Esophagus (tissue), 2 donors: ENCODE results near the gene POLD4. TPM values are rescaled to one million over a fixed set of nuclear protein-coding genes. Genes with fewer than 3 reads are reported as not detected.

Experiments used
- H3K27ac ChIP-seq, 2 donors: one replicate each; pipeline ENCODE4 v1.5.1; 2013; ENCODE audit warnings: low read depth in 2 of 2, mild to moderate bottlenecking in 2 of 2, inconsistent platforms in 1 of 2, low read length in 1 of 2, moderate library complexity in 1 of 2
- H3K27me3 ChIP-seq, 2 donors: one replicate each; pipeline ENCODE4 v1.6.1; 2013; ENCODE audit warnings: low read length in 2 of 2, control low read depth in 1 of 2, mild to moderate bottlenecking in 1 of 2; ENCODE audit not compliant: insufficient read depth in 2 of 2, control insufficient read depth in 1 of 2
- H3K36me3 ChIP-seq, 2 donors: one replicate each; pipeline ENCODE4 v1.6.1; 2013; ENCODE audit warnings: low read length in 1 of 2; ENCODE audit not compliant: control insufficient read depth in 2 of 2, insufficient read depth in 2 of 2
- H3K4me1 ChIP-seq, 2 donors: one replicate each; pipeline ENCODE4 v1.6.1; 2013; ENCODE audit warnings: low read length in 1 of 2; ENCODE audit not compliant: control insufficient read depth in 2 of 2, insufficient read depth in 2 of 2
- H3K4me3 ChIP-seq, 2 donors: one replicate each; pipeline ENCODE4 v1.5.1; 2013; ENCODE audit warnings: low read length in 2 of 2, mild to moderate bottlenecking in 2 of 2, low read depth in 1 of 2, moderate library complexity in 1 of 2
- H3K9me3 ChIP-seq, 2 donors: one replicate each; pipeline ENCODE4 v1.6.1; 2013; ENCODE audit warnings: mild to moderate bottlenecking in 2 of 2, low read depth in 1 of 2, low read length in 1 of 2, moderate library complexity in 1 of 2; ENCODE audit not compliant: control insufficient read depth in 2 of 2, insufficient read depth in 1 of 2
- WGBS, 2 donors: extraction: QIAGEN DNeasy Blood & Tissue Kit; methylation state at CpG; one replicate each; pipeline ENCODE4 v1.1.7; 2013; 5-methylcytosine and 5-hydroxymethylcytosine counted together
- polyA plus RNA-seq, 2 donors: library from polyadenylated mRNA; stranded (reverse); fragments of 200-250 nt; gene quantifications; one replicate each; pipeline ENCODE4 v1.2.3, GENCODE V29; 2013
- donor health status: healthy with polysubstance abuse.
- donor health status: Bipolar disorder and iron deficiency.

The POLD4 gene
- polyA plus RNA-seq, 2 donors, result 112 to 114 TPM

GRCh38 chr11:67311051-67311555 is 42.2 kb downstream of the POLD4 start:
- Histone ChIP-seq H3K9me3 (no peaks in the 10 kb centered on the region), H3K27me3 (no peaks in the 10 kb centered on the region), H3K27ac (peak overlapping the region; percentile 99), H3K4me3 (peak overlapping the region; percentile 13 to 16), H3K4me1 (peaks cover 0 to 33% of the 10 kb centered on the region in 2 donors), H3K36me3 (peaks cover 7 to 39% of the 10 kb centered on the region in 2 donors)
- WGBS, 2 donors, result 59 to 79% methylated on average over 18 of the region's 18 CpGs

DNA sequence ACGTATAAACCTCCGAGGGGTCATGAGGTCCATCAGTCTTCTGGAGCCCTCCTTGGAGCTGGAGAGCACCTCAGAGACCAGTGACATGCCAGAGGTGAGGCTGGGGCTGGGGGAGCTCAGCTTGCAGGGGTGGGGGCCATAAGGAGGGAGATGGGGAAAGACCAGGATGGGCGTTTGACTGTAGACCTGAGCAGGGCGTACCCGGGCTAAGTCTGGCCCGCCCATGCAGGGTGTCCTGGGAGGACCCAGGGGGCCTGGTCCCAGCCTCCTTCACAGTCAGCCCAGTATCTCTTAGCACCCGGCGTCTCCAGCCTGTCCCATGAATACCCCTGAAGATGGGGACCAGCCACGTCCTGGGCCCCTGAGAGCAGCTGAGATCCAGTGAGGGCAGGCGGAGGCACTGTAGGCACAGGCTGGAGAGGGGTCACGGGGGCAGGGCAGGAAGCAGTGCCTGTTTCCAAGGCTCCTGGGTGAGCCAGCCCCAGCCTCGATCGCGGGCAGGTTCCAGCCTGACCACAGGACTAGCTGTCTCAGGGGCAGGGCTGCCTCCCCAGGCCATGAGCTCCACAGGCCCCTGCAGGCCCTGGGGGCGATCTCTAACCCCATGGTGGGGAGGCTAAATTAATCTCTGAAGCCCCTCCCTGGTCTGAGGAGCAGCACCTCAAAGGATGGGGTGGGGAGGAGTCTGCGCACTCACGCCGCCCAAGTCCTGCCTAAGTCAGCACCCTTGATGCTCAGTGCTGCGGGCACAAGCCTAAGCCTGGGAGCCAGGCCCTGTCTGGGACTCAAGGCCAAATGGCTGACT is 42.9 kb downstream of the POLD4 start:
- Histone ChIP-seq H3K27ac (peak overlapping the region; percentile 99), H3K4me3 (no peak overlapping the region), H3K27me3 (no peaks in the 10 kb centered on the region), H3K9me3 (no peaks in the 10 kb centered on the region), H3K36me3 (peaks cover 7 to 39% of the 10 kb centered on the region in 2 donors), H3K4me1 (peaks cover 0 to 35% of the 10 kb centered on the region in 2 donors)
- 55 to 64% methylated on average over 19 of the region's 19 CpGs for WGBS, 2 donors

GRCh38 chr11:67309661-67310061 is 43.7 kb downstream of the POLD4 start:
- no peak overlapping the region for H3K4me3 ChIP-seq
- H3K27me3 ChIP-seq, result no peaks in the 10 kb centered on the region
- no peaks in the 10 kb centered on the region for H3K9me3 ChIP-seq
- peaks cover 7 to 39% of the 10 kb centered on the region in 2 donors for H3K36me3 ChIP-seq
- H3K4me1 ChIP-seq, result peaks cover 0 to 39% of the 10 kb centered on the region in 2 donors
- 83% methylated on average over 14 of the region's 14 CpGs for WGBS, 2 donors
- peak overlapping the region; percentile 99 for H3K27ac ChIP-seq

DNA sequence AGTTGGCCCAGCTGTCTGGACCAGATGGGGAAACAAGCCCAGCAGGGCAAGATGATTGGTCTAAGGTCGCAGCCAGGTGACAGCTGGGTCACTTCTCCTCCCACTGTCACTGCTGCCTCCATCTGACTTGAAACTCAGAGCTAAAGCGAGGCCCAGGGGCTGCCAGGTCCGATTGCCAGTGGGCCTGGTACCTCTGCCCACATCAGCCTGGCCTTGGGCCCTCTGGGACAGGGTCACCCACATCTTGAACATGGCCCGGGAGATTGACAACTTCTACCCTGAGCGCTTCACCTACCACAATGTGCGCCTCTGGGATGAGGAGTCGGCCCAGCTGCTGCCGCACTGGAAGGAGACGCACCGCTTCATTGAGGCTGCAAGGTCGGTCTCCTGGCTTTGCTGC is 44.2 kb downstream of the POLD4 start:
- WGBS, 2 donors, result 91 to 93% methylated on average over 11 of the region's 11 CpGs
- H3K9me3 ChIP-seq, result no peaks in the 10 kb centered on the region
- H3K4me3 ChIP-seq, result no peak overlapping the region
- no peaks in the 10 kb centered on the region for H3K27me3 ChIP-seq
- peak overlapping the region in 1 of 2 donors; percentile 99 for H3K27ac ChIP-seq
- peaks cover 7 to 39% of the 10 kb centered on the region in 2 donors for H3K36me3 ChIP-seq
- H3K4me1 ChIP-seq, result peaks cover 0 to 41% of the 10 kb centered on the region in 2 donors

DNA sequence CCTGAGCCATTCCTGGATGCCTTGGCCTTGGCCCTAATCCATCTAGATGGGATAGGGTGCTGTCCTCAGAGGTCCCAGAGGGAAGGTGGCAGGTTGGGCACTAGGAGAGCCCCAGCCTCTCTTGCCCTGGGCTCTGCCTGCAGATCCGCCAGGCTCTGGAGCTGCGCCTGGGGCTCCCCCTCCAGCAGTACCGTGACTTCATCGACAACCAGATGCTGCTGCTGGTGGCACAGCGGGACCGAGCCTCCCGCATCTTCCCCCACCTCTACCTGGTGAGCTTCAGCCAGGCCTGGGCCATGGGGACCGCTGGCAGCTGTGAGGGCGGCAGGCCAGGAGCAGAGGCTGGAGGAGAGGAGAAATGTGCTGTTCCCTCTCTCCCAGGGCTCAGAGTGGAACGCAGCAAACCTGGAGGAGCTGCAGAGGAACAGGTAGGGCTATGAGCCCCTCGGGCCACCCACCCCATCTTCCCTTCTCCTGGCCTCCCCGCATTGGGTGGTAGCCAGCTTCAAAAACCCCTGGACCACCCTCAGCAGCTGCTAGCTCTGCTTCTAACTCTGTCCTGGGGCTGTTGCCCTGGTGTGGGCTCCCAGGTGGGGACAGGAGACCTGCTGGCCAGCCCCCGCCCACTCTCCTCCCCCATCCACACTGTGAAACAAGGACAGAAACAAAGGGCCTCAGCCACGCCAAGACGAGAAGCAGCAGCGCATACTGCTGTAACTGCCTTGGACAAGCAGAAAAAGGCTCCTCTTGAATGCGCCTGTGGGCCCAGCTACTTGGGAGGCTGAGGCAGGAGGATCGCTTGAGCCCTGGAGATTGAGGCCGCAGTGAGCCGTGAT is 45.1 kb downstream of the POLD4 start:
- H3K4me1 ChIP-seq, result peaks cover 0 to 37% of the 10 kb centered on the region in 2 donors
- H3K36me3 ChIP-seq, result peaks cover 7 to 39% of the 10 kb centered on the region in 2 donors
- no peaks in the 10 kb centered on the region for H3K9me3 ChIP-seq
- no peaks in the 10 kb centered on the region for H3K27me3 ChIP-seq
- 92 to 93% methylated on average over 20 of the region's 20 CpGs for WGBS, 2 donors
- no peak overlapping the region for H3K4me3 ChIP-seq
- H3K27ac ChIP-seq, result no peak overlapping the region

DNA sequence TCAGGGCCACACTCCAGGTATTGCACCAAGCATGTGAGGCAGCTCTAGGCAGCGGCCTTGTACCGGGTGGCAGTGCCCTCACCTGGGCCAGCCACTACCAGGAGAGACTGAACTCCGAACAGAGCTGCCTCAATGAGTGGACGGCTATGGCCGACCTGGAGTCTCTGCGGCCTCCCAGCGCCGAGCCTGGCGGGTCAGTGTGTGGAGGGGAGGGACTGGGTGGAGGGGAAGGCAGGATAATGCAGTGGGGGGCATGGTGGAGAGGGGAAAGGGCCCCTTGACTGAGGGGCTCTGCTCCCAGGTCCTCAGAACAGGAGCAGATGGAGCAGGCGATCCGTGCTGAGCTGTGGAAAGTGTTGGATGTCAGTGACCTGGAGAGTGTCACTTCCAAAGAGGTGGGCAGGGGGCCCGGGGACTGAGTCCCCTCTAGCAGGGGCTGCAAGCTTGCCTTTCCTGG is 45.8 kb downstream of the POLD4 start:
- Histone ChIP-seq H3K9me3 (no peaks in the 10 kb centered on the region), H3K4me3 (no peak overlapping the region), H3K27me3 (no peaks in the 10 kb centered on the region), H3K27ac (no peak overlapping the region), H3K4me1 (peaks cover 4 to 39% of the 10 kb centered on the region in 2 donors), H3K36me3 (peaks cover 7 to 39% of the 10 kb centered on the region in 2 donors)
- 87 to 88% methylated on average over 12 of the region's 12 CpGs for WGBS, 2 donors

DNA sequence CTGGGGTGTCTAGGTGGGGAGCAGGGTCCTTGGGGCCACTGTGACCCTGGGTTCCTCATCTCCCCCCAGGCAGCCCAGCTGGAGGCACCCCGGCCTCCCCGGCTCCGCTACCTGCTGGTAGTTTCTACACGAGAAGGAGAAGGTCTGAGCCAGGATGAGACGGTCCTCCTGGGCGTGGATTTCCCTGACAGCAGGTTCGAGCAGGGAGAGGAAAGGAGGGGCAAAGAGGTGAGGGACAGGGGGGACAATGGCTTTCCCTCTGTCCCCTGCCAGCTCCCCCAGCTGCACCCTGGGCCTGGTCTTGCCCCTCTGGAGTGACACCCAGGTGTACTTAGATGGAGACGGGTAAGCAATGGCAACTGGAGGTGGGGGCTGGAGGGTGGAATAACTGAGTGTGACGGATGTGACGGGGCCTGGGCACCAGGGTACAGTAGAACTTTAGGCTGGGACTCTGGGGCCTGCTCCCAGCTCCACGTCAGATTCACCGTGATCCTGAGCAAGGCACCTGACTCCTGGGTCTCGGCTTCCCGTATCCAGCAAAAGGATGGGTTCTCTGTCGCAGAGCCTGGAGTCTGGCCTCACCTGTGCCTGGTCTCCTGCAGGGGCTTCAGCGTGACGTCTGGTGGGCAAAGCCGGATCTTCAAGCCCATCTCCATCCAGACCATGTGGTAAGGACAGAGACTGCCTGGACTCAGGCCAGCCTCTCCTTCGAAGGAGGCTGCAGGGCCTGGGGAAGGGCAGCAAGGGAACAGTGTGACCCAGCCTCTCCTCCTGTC is 46.4 kb downstream of the POLD4 start:
- 86 to 89% methylated on average over 19 of the region's 19 CpGs for WGBS, 2 donors
- H3K27ac ChIP-seq, result no peak overlapping the region
- H3K27me3 ChIP-seq, result no peaks in the 10 kb centered on the region
- H3K4me1 ChIP-seq, result peaks cover 6 to 37% of the 10 kb centered on the region in 2 donors
- peaks cover 7 to 39% of the 10 kb centered on the region in 2 donors for H3K36me3 ChIP-seq
- H3K4me3 ChIP-seq, result no peak overlapping the region
- no peaks in the 10 kb centered on the region for H3K9me3 ChIP-seq

DNA sequence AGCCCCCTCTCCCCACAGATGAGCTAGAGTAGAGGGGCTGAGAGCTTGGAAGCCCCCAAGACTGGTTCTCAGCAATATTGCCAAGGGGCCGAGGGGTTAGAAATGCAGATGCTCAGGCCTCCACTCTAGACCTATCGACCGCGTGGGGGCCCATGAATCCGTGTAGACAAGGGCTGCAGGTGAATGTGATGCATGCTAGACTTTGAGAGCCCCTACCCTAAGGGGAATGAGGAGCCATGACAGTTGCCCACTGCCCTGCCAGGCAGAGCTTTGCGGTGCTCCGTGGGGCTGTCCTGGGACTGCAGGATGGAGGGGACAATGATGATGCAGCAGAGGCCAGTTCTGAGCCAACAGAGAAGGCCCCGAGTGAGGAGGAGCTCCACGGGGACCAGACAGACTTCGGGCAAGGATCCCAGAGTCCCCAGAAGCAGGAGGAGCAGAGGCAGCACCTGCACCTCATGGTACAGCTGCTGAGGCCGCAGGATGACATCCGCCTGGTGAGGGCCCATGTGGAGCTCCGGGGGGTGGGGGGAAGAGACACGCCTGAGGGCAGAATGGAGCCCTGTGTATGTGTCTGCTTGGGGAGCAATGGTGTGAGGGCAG is 48.7 kb downstream of the POLD4 start:
- peaks cover 15 to 49% of the 10 kb centered on the region in 2 donors for H3K36me3 ChIP-seq

More for the DNA sequence above, 48.7 kb downstream of the POLD4 start:
- Histone ChIP-seq H3K27me3 (no peaks in the 10 kb centered on the region), H3K4me3 (peak overlapping the region; percentile 67 to 97), H3K4me1 (peaks cover 9 to 29% of the 10 kb centered on the region in 2 donors), H3K27ac (peak overlapping the region; percentile 81 to 89), H3K9me3 (no peaks in the 10 kb centered on the region)
- 61 to 69% methylated on average over 14 of the region's 14 CpGs for WGBS, 2 donors
